AG04450 (cell line): ENCODE data around the gene FOXK2. TPM values are rescaled to one million over a fixed set of nuclear protein-coding genes. Genes with fewer than 3 reads are reported as not detected.

Source experiments
- CTCF ChIA-PET: fragments of 300-600, 350-600 bp; formaldehyde crosslinking; extraction: SDS; loops from one replicate; lab custom pipeline; 2022; ENCODE audit warnings: antibody characterized with exemption, inconsistent platforms; lab: Charles Lee
- POLR2A ChIA-PET: fragments of 350-600 bp; formaldehyde crosslinking; extraction: SDS; loops from one replicate; lab custom pipeline; 2021; ENCODE audit warnings: antibody characterized with exemption, inconsistent platforms; lab: Yijun Ruan, JAX
- DNase-seq: peaks from one replicate; pipeline ENCODE4 v3.0.0-alpha.2; 2011; ENCODE audit warnings: low read depth, low spot score
- H3K27ac ChIP-seq: one replicate; pipeline ENCODE4 v1.5.1; 2012; ENCODE audit warnings: low read depth, low read length, control low read depth
- H3K27me3 ChIP-seq: one replicate; pipeline ENCODE4 v1.6.0; 2012; ENCODE audit warnings: low read length; ENCODE audit not compliant: control insufficient read depth, insufficient read depth
- H3K4me3 ChIP-seq: 2 replicates; pipeline ENCODE4 v1.5.1; 2011; ENCODE audit warnings: mild to moderate bottlenecking, low read depth, low read length, control low read depth
- H3K9me3 ChIP-seq: 2 replicates; pipeline ENCODE4 v1.5.1; 2012; ENCODE audit warnings: low read length; ENCODE audit not compliant: control insufficient read depth, insufficient read depth
- polyA plus RNA-seq: library from polyadenylated mRNA; depleted of rRNA; stranded (reverse); fragments of >200 nt; gene quantifications from 2 replicates; pipeline ENCODE4 v1.2.3, GENCODE V29; 2011
- TF ChIP-seq, protein P1 (sequence below): IDR thresholded peaks from 2 replicates; pipeline ENCODE4 v1.5.1; 2011; ENCODE audit warnings: low read depth, low read length, control low read depth, inconsistent platforms

Gene FOXK2
- polyA plus RNA-seq, 1 experiment = 21.7 TPM

DNA sequence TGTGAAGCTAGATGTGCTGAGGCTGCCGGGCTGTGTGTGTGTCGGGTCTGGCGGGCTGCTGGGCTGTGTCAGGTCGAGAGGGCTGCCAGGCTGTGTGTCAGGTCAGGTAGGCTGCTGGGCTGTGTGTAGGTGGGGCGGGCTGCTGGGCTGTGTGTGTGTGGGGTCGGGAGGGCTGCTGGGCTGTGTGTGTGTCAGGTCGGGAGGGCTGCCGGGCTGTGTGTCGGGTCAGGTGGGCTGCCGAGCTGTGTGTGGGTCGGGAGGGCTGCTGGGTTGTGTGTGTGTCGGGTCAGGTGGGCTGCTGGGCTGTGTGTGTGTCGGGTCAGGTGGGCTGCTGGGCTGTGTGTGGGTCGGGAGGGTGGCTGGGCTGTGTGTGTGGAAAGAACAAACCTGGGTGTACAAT, 120.1 kb downstream of the FOXK2 start:
- no peak overlapping the region for H3K27ac ChIP-seq
- no peaks in the 10 kb centered on the region for H3K9me3 ChIP-seq
- DNase-seq = no peak
- TF ChIP-seq, protein P1, sequence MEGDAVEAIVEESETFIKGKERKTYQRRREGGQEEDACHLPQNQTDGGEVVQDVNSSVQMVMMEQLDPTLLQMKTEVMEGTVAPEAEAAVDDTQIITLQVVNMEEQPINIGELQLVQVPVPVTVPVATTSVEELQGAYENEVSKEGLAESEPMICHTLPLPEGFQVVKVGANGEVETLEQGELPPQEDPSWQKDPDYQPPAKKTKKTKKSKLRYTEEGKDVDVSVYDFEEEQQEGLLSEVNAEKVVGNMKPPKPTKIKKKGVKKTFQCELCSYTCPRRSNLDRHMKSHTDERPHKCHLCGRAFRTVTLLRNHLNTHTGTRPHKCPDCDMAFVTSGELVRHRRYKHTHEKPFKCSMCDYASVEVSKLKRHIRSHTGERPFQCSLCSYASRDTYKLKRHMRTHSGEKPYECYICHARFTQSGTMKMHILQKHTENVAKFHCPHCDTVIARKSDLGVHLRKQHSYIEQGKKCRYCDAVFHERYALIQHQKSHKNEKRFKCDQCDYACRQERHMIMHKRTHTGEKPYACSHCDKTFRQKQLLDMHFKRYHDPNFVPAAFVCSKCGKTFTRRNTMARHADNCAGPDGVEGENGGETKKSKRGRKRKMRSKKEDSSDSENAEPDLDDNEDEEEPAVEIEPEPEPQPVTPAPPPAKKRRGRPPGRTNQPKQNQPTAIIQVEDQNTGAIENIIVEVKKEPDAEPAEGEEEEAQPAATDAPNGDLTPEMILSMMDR = no peak
- ChIA-PET CTCF (no interaction called here), POLR2A (no interaction called here)
- no peak overlapping the region for H3K4me3 ChIP-seq
- H3K27me3 ChIP-seq = no peaks in the 10 kb centered on the region

DNA sequence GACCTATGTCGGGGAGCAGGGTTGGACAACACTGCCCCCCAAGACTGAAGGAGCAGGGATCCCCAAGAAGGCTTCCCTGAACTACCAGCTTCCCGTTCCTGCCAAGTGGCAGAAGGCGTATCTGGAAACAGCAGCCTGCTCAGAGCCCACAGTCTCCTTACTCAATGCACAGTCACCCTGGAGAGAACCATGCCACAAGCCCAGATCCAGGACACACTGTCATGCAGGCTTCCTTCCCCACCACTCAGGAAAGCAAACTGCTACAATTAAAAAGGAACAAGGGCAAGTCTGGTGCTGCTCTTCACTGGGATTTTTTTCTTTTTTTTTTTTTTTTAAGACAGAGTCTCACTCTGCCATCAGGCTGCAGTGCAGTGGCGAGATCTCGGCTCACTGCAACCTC, 120.5 kb downstream of the FOXK2 start:
- no peak overlapping the region for H3K4me3 ChIP-seq
- no peak overlapping the region for H3K27ac ChIP-seq
- DNase-seq = no peak
- no peaks in the 10 kb centered on the region for H3K27me3 ChIP-seq
- ChIA-PET POLR2A (no interaction called here), CTCF (no interaction called here)
- no peaks in the 10 kb centered on the region for H3K9me3 ChIP-seq
- TF ChIP-seq, protein P1 = no peak

DNA sequence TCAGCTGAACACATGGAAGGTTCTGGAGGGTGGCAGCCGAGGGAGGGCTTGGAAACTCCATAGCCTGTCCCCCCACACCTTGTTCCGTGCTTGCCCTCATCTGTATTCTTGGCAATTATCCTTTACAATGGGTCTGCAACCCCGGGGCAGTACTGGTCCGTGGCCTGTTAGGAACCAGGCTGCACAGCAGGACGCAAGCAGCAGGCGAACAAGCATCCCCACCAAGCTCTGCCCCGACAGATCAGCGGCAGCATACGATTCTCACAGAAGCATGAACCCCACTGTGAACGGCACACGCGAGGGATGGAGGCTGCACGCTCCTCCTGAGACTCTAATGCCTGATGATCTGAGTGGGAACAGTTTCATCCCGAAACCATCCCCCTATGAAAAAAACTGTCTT, 122.5 kb downstream of the FOXK2 start:
- POLR2A ChIA-PET = no interaction called here
- CTCF ChIA-PET = no interaction called here
- no peak overlapping the region for H3K4me3 ChIP-seq
- no peak overlapping the region for H3K27ac ChIP-seq
- H3K27me3 ChIP-seq = no peaks in the 10 kb centered on the region
- H3K9me3 ChIP-seq = no peaks in the 10 kb centered on the region
- TF ChIP-seq, protein P1 = no peak
- DNase-seq = no peak

DNA sequence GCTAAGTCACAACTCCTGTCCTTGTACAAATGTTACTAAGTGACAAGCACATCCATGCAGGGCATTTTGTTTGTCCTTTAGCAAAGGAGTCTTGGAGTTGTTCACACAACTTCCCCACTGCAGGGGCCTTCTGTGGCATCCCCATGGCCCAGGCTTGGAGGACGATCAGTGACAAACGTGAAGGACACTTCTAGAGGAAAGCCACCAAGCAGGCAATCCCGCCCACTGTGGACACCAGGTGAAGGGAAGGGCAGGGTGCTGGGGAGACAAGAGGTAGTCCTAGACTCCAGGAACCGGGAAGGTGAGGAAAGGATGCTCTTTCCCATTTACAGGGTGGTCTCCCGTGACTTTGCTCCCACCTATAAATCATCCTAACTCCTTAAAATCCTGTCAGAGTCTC, 124.6 kb downstream of the FOXK2 start:
- no peaks in the 10 kb centered on the region for H3K27me3 ChIP-seq
- H3K27ac ChIP-seq = no peak overlapping the region
- ChIA-PET CTCF (no interaction called here), POLR2A (no interaction called here)
- H3K4me3 ChIP-seq = no peak overlapping the region
- DNase-seq = no peak
- TF ChIP-seq, protein P1 = no peak
- no peaks in the 10 kb centered on the region for H3K9me3 ChIP-seq

DNA sequence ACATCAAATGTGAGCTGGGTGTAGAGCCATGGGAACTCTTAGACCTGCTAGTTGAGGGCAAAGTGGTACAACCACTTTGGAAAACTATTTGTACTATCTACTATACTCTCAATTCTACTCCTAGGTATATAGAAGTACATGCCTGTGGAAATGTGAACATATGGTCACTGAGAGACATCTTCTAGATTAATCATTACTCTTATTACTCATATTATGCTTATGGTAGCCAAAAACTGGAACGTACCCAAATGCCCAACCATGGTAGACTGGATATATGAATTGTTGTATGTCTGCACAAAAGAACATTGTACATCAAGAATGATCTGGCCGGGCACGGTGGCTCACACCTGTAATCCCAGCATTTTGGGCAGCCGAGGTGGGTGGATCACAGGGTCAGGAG, 126.0 kb downstream of the FOXK2 start:
- DNase-seq = no peak
- POLR2A ChIA-PET = no interaction called here
- Histone ChIP-seq H3K9me3 (no peaks in the 10 kb centered on the region), H3K27ac (no peak overlapping the region), H3K27me3 (no peaks in the 10 kb centered on the region), H3K4me3 (no peak overlapping the region)
- CTCF ChIA-PET = no interaction called here
- TF ChIP-seq, protein P1 = no peak
